GM21619 (cell line): ENCODE data around the gene ACTN1.

Source experiments
- ATAC-seq: cut with Tn5 transposase; IDR thresholded peaks from one replicate; pipeline ENCODE4 v1.9.1; 2021; ENCODE audit not compliant: unreplicated experiment

ACTN1 gene

GRCh38 chr14:68937471-68938270 is 41.4 kb downstream of the ACTN1 start:
- no peak for ATAC-seq

- no peak for ATAC-seq
These were observed 42.1 kb downstream of the ACTN1 start for GRCh38 chr14:68936980-68937379.

GRCh38 chr14:68936476-68936875 is 42.6 kb downstream of the ACTN1 start:
- no peak for ATAC-seq

- no peak for ATAC-seq
These were observed 43.3 kb downstream of the ACTN1 start for GRCh38 chr14:68935761-68936214.

GRCh38 chr14:68934066-68934465 is 45.0 kb downstream of the ACTN1 start:
- no peak for ATAC-seq

DNA sequence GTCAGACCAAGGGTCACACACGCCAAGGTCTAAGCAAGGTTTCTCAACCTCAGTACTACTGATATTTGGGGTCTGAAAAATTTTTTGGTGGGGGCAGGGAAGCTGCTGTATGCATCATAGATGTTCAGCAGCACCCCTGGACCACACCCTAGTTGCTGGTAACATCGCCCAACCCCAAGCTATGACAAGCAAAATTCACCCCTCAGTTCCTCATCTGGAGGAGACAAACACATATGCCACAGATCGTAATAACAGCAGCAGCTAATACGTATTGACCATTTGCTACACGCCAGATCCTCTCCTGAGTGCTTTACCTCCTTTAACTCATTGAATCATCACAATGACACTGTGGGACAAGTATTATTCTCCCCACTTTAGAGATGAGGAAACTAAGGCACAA is 46.4 kb downstream of the ACTN1 start:
- ATAC-seq, result no peak

DNA sequence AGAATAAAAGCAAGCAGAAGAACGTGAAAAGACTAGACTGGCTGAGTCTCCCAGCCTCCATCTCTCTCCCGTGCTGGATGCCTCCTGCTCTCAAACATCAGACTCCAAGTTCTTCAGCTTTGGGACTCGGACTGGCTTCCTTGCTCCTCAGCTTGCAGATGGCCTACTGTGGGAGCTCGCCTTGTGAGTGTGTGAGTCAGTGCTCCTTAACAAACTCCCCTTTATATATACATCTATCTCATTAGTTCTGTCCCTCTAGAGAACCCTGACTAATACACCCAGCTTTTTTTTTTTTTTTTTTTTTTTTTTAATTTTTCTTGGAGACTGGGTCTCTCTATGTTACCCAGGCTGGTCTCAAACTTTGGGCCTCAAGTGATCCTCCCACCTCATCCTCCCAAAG is 46.9 kb downstream of the ACTN1 start:
- ATAC-seq, result no peak

- no peak for ATAC-seq
These were observed 47.5 kb downstream of the ACTN1 start for GRCh38 chr14:68931474-68932051.

- ATAC-seq, result no peak
These were observed 48.0 kb downstream of the ACTN1 start for GRCh38 chr14:68931063-68931462.

GRCh38 chr14:68929623-68930307 is 49.3 kb downstream of the ACTN1 start:
- no peak for ATAC-seq

GRCh38 chr14:68928770-68929550 is 50.1 kb downstream of the ACTN1 start:
- ATAC-seq, result no peak

GRCh38 chr14:68927956-68928675 is 51.0 kb downstream of the ACTN1 start:
- no peak for ATAC-seq

DNA sequence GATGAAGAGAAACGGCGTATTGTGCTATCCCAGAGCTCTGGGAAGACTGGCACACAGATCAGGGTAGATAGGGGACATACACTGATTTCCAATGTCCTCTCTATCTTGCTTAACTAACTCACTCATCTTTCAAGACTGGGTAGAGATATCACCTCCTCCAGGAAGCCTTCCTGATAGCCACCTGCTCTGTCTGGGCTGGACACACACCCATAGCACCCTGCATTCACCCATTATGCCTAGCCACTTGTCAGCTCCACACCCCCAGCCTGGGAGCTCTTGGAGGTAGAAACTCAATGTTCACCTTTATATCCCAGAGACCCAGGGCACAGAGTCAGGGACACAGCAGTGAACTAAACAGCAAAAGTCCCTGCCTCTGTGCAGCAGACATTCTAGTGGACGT is 52.0 kb downstream of the ACTN1 start:
- no peak for ATAC-seq

DNA sequence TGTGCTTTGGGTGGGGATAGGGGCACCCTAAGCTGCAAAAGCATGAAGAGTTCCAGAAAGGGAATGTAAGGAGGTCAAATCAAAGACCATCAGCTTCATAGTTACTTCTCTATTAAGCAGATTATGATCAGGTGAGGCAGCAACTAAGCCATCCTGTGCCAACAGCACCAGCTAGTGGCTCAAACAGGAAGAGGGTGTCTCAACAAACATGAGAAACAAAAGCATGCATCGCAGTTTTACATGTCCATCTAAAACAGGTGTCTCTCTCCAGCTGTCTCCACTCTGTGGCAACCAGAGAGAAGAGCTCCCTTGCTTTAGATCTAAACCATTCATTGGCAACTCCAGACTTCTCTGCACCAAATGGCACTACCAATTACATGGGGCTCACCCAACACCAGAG is 52.9 kb downstream of the ACTN1 start:
- ATAC-seq, result no peak

DNA sequence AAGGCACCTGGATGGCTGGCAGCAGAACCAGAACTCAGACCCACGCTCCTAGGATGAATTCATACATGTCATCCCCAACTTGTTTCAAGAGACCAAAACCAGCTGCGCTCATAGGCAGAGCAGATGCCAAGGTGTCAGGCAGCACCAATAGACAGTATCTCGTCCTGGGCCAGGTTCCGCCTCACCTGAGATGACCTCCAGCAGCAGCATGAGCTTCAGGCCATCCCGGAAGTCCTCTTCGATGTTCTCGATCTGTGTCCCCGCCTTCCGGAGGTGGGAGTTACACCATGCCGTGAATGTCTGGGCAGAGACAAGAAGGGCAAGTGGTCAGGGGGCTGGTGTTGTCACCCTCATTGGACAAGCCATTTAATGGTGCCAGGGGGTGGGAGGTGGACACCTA is 53.7 kb downstream of the ACTN1 start:
- no peak for ATAC-seq

- ATAC-seq, result no peak
These were observed 54.6 kb downstream of the ACTN1 start for GRCh38 chr14:68924186-68925158.

- ATAC-seq, result no peak
These were observed 56.2 kb downstream of the ACTN1 start for GRCh38 chr14:68922886-68923285.

- no peak for ATAC-seq
These were observed 56.9 kb downstream of the ACTN1 start for GRCh38 chr14:68922201-68922621.

DNA sequence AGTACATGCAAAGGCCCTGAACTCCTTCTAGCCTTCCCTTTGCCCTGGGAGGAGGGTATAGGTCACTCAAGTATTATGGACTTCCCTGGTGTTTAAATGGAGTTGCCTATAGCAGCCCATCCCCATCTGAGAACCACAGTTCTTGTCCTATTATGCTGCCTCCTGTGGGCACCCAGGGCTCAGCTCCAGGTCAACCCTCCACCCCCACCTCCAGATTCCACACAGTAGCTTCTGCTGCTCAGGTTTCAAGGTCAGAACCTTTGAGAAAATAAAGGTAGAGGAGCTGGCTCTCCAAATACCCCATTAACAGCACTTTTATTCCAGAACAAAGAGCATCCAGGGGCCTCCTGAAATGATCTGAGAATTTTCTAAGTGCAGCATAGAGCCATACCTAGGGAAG is 57.4 kb downstream of the ACTN1 start:
- ATAC-seq, result no peak
